GM21528 (cell line): ENCODE results near the gene MXI1.

Experiments
- ATAC-seq: cut with Tn5 transposase; IDR thresholded peaks from one replicate; pipeline ENCODE4 v1.9.1; 2021; ENCODE audit warnings: mild to moderate bottlenecking, moderate library complexity; ENCODE audit not compliant: unreplicated experiment, low FRiP score

The MXI1 gene

DNA sequence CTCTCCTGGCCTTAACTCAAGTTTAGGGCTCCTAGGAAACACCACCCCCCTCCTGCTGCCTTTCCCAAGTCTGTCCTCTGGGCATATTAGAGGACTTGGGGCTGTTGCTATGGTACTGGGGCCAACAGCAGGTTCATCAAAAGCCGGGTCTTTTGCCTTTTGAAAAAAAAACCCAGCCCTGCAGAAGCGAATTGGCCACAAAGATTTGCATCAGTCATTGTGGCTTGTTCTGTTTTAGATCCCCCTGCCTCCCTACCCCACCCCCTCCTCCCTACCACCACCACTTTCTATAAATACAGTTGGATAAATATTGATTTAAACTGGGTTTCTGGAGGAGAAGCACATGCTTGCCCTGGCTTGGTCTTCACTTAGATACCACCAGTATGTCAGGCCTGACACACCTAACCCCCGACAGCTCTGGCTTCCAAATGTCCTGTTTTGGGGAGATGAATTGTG is 7.0 kb downstream of the MXI1 start:
- no peak for ATAC-seq

GRCh38 chr10:110215286-110216170 is 8.1 kb downstream of the MXI1 start:
- no peak for ATAC-seq

GRCh38 chr10:110216240-110216639 is 8.8 kb downstream of the MXI1 start:
- ATAC-seq = no peak

- ATAC-seq = no peak
Observed at GRCh38 chr10:110216942-110217661, 9.7 kb downstream of the MXI1 start.

DNA sequence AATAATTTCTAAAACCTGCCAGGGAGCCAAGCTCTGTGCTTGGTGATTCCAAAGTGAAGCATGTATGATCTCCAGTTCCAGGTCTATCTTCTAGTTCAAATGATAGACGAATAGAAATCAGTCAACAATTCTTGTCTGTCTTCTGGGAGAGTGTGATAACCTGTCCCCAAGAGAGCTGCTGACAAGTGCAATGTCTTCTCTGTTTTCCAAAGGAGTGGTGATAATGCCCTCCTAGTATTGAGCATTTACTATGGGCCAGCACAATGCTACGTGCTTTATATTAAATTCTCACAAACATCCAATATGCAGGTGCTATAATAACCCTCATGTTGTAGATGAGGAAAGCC is 10.2 kb downstream of the MXI1 start:
- no peak for ATAC-seq

DNA sequence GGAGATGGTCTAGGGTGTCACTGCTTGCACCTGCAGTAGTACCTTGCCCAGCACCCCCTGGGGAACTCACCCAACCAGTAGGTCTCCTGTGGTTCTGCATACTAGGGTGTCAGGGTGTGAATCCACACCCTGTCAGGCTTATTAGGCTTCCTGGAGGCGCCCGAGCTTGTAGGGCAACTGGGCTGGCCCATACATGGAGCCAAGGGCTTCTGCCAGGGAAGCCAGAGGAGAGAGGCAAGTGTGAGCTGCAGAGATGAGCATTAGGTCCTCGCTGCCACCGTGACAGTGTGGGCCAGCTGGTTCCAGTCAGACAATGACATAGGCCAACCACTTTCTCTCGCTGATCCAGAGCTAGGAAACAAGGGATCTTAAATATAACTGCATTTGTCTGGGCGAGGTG is 11.2 kb downstream of the MXI1 start:
- ATAC-seq = no peak

DNA sequence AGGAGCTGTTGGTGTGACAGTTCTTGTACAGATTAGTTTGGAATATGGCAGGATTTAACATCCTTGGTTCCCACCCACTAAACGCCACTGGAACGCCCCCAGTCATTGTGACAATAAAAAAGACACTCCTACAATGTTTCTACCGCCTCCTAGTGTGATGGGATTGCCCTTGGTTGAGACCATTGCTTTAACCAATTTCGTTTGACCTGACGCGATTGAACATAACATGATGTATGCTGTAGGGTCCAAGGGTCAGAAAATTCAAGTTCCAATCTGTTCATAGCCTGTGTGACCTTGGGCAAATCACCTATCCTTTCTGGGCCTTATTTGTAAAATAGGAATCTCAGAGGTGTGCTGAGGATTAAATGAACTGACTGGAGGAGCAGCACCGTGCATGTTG is 12.5 kb downstream of the MXI1 start:
- no peak for ATAC-seq

DNA sequence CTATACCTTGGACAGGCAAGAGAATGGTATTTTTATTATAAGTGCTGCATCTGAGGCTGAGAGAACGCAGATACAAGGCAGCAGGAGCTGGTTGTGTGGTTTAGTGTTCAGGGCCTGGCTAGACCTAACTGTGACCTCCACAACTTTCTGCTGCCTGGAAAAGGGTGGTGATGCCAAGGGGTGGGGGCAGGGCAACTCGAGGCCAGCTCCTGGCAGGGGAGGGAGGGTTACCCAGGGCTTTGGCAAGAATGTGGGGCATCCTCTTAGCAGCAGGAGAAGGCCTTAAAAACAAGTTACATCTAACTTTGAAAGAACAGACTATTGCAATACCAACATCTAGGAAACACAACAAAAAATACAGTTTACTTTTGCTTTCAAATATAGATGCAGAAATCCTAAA is 13.0 kb downstream of the MXI1 start:
- ATAC-seq = no peak

GRCh38 chr10:110221044-110221720 is 13.8 kb downstream of the MXI1 start:
- no peak for ATAC-seq

- peak; percentile 36 for ATAC-seq
Observed at GRCh38 chr10:110221721-110222261, 14.4 kb downstream of the MXI1 start.

- ATAC-seq = no peak
Observed at GRCh38 chr10:110222641-110223297, 15.4 kb downstream of the MXI1 start.

- ATAC-seq = no peak
Observed at GRCh38 chr10:110223298-110223925, 16.0 kb downstream of the MXI1 start.

- no peak for ATAC-seq
Observed at GRCh38 chr10:110224992-110225391, 17.6 kb downstream of the MXI1 start.

GRCh38 chr10:110225441-110225755 is 18.0 kb downstream of the MXI1 start:
- peak; percentile 15 for ATAC-seq

- ATAC-seq = peak; percentile 89
Observed at GRCh38 chr10:110225756-110226542, 18.5 kb downstream of the MXI1 start.

DNA sequence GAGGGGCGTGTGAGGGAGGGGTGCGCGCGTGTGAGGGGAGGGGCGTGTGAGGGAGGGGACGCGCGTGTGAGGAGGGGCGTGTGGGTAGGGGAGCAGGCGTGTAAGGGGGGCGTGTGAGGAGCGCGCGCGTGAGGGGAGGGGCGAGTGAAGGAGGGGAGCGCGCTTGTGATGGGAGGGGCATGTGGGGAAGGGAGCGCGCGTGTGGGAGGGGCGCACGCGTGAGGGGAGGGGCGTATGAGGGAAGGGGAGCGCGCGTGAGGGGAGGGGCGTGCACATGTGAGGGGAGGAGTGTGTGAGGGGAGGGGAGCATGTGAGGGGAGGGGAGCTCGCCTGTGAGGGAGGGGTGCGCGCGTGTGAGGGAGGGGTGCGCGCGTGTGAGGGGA is 19.1 kb downstream of the MXI1 start:
- no peak for ATAC-seq

- ATAC-seq = no peak
Observed at GRCh38 chr10:110226926-110227641, 19.7 kb downstream of the MXI1 start.

DNA sequence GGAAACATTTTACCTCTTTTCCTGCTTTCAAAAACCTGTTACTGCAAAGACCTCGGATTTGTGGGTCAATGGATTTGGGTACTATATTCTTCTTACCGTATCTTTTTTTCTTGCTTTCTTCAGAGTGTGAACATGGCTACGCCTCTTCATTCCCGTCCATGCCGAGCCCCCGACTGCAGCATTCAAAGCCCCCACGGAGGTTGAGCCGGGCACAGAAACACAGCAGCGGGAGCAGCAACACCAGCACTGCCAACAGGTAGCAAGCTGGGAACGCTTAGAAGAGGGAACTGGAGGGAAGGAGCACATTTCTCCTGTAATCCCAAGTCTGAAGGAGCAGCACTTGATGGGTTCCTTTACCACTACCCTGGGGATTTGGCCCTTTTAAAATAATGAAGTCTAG is 20.7 kb downstream of the MXI1 start:
- no peak for ATAC-seq

GRCh38 chr10:110229155-110229554 is 21.8 kb downstream of the MXI1 start:
- no peak for ATAC-seq
